Natural killer cell (primary cell): ENCODE data around the gene APOL6. TPM values are rescaled to one million over a fixed set of nuclear protein-coding genes. Genes with fewer than 3 reads are reported as not detected.

Experiments
- ATAC-seq, 3 donors: fragments of 150-1000 bp in 2 of 3; fragments of 200-7000 bp in 1 of 3; cut with Tn5 transposase; 1 replicate in 1 of 3; 2 replicates in 2 of 3; pipeline ENCODE4 v1.10.0; 2021; ENCODE audit warnings: mild to moderate bottlenecking in 2 of 3, moderate library complexity in 2 of 3
- DNase-seq, 2 donors: peaks; one replicate each; pipeline versions ENCODE4 v3.0.0 to v3.0.0-alpha.2; 2013 to 2021; ENCODE audit warnings: mixed read lengths in 1 of 2
- H3K27ac ChIP-seq: one replicate; pipeline ENCODE4 v1.5.1; 2013; ENCODE audit warnings: mild to moderate bottlenecking, low read length
- H3K27me3 ChIP-seq: one replicate; pipeline ENCODE4 v1.6.1; 2013; ENCODE audit warnings: low read length; ENCODE audit not compliant: control insufficient read depth, insufficient read depth
- H3K36me3 ChIP-seq: one replicate; pipeline ENCODE4 v1.6.1; 2013; ENCODE audit warnings: low read length; ENCODE audit not compliant: control insufficient read depth, insufficient read depth
- H3K4me1 ChIP-seq: one replicate; pipeline ENCODE4 v1.6.1; 2013; ENCODE audit warnings: low read length; ENCODE audit not compliant: control insufficient read depth, insufficient read depth
- H3K4me3 ChIP-seq: one replicate; pipeline ENCODE4 v1.5.1; 2013; ENCODE audit warnings: low read length
- H3K9me3 ChIP-seq: one replicate; pipeline ENCODE4 v1.6.1; 2013; ENCODE audit warnings: low read length; ENCODE audit not compliant: control insufficient read depth, insufficient read depth
- H3K27ac Mint-ChIP-seq, 2 donors: one replicate each; pipeline ENCODE4 v1.8.0; 2022; ENCODE audit warnings: mild to moderate bottlenecking in 2 of 2, mixed read lengths in 2 of 2, moderate library complexity in 1 of 2
- H3K27me3 Mint-ChIP-seq, 2 donors: one replicate each; pipeline ENCODE4 v1.8.0; 2022; ENCODE audit warnings: low read depth in 2 of 2, mixed read lengths in 2 of 2
- H3K36me3 Mint-ChIP-seq: one replicate; pipeline ENCODE4 v1.8.0; 2022; ENCODE audit warnings: mixed read lengths
- H3K4me1 Mint-ChIP-seq, 2 donors: one replicate each; pipeline ENCODE4 v1.8.0; 2022; ENCODE audit warnings: mixed read lengths in 2 of 2
- H3K4me3 Mint-ChIP-seq: one replicate; pipeline ENCODE4 v1.8.0; 2022; ENCODE audit warnings: mild to moderate bottlenecking, moderate library complexity, mixed read lengths
- H3K9me3 Mint-ChIP-seq, 2 donors: one replicate each; pipeline ENCODE4 v1.8.0; 2022; ENCODE audit warnings: mixed read lengths in 2 of 2
- CTCF ChIP-seq: fragments of 200-600 bp; IDR thresholded peaks from one replicate; pipeline ENCODE4 v1.8.0; 2022; ENCODE audit warnings: antibody characterized with exemption
- WGBS: methylation state at CpG from one replicate; pipeline ENCODE4 v1.1.7; 2013; ENCODE audit warnings: missing lambda C conversion rate; ENCODE audit not compliant: insufficient coverage; 5-methylcytosine and 5-hydroxymethylcytosine counted together
- intact Hi-C: fragments of 100-400 bp; cut with micrococcal nuclease; formaldehyde crosslinking; loops from one replicate; pipeline ENCODE4 v1.14.2; 2022
- total RNA-seq, 4 donors: library from RNA; stranded (reverse); fragments of 120-200 nt in 1 of 4; gene quantifications; one replicate each; pipeline versions ENCODE4 v1.2.3 to v1.2.4, GENCODE V29; 2013 to 2022

The APOL6 gene
- total RNA-seq, 3 donors from 2014 or later (not counting 1 experiment from before 2014, with no cell fraction given): 116 to 138 (median 122) TPM

DNA sequence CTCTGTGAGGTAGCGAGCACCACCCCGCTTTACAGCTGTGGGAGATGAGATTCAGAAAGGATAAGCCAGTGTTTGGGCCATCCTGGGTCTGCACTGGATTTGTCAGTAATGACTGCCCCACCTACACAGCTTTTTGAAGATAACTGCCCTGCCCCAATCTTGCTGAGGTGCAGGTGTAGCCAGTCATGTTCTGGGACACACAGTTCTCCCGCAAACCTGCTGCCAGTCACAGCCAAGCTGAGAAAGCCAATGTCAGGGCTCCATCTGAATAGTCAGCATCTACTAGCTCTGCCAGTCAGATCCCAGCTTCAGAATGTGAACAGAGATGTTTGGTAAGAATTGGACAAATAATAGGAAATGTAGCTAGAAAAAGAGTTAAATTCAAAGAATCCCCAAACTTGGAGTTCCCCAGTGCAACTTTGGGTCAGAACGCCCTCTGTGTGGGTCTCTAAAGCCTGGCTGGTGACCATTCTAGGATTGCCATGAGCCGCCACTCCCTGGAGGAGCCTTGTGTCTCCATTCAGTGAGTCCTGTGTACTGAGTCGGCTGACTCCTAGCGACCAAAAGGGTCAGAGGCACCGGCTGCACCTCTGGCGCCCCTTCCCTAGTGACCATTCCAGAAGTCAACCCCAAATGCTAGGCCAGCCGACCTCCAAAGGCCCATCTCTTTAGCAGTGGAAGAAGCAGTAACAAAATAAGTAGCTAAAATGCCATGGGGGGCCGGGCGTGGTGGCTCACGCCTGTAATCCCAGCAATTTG lies 28.7 kb upstream of the APOL6 start:
- Histone ChIP-seq H3K9me3 (no peaks in the 10 kb centered on the region), H3K36me3 (no peaks in the 10 kb centered on the region), H3K4me1 (peaks cover 20% of the 10 kb centered on the region), H3K4me3 (no peak overlapping the region), H3K27ac (no peak overlapping the region), H3K27me3 (no peaks in the 10 kb centered on the region)
- WGBS: 89% methylated on average over 13 of the region's 13 CpGs
- peaks cover 13% of the 10 kb centered on the region in 2 donors for H3K4me1 Mint-ChIP-seq
- H3K4me3 Mint-ChIP-seq: no peak overlapping the region
- no peaks in the 10 kb centered on the region for H3K27me3 Mint-ChIP-seq
- intact Hi-C loops: no loop called here
- no peaks in the 10 kb centered on the region for H3K9me3 Mint-ChIP-seq
- no peaks in the 10 kb centered on the region for H3K36me3 Mint-ChIP-seq
- no peak for TF ChIP-seq CTCF
- DNase-seq: no peak
- H3K27ac Mint-ChIP-seq: no peak overlapping the region
- ATAC-seq: no peak

- no peaks in the 10 kb centered on the region for H3K36me3 ChIP-seq
- H3K27me3 ChIP-seq: no peaks in the 10 kb centered on the region
- no peak for DNase-seq
- no peak overlapping the region for H3K4me3 Mint-ChIP-seq
- no peak for TF ChIP-seq CTCF
- H3K9me3 ChIP-seq: no peaks in the 10 kb centered on the region
- H3K27ac ChIP-seq: no peak overlapping the region
- H3K4me1 ChIP-seq: peaks cover 15% of the 10 kb centered on the region
- no peaks in the 10 kb centered on the region for H3K36me3 Mint-ChIP-seq
- intact Hi-C loops: no loop called here
- no peak overlapping the region for H3K4me3 ChIP-seq
- ATAC-seq: no peak
- 89% methylated on average over 15 of the region's 15 CpGs for WGBS
- no peaks in the 10 kb centered on the region for H3K9me3 Mint-ChIP-seq
- H3K4me1 Mint-ChIP-seq: peaks cover 9% of the 10 kb centered on the region in 2 donors
- peaks cover 0 to 3% of the 10 kb centered on the region in 2 donors for H3K27me3 Mint-ChIP-seq
- no peak overlapping the region for H3K27ac Mint-ChIP-seq
These were observed 27.5 kb upstream of the APOL6 start for GRCh38 chr22:35620624-35621251.

GRCh38 chr22:35621451-35621850 lies 26.8 kb upstream of the APOL6 start:
- H3K9me3 ChIP-seq: no peaks in the 10 kb centered on the region
- H3K36me3 ChIP-seq: no peaks in the 10 kb centered on the region
- H3K27ac ChIP-seq: no peak overlapping the region
- Mint-ChIP-seq H3K36me3 (no peaks in the 10 kb centered on the region), H3K4me1 (peaks cover 5 to 6% of the 10 kb centered on the region in 2 donors), H3K27me3 (peaks cover 0 to 6% of the 10 kb centered on the region in 2 donors), H3K9me3 (no peaks in the 10 kb centered on the region), H3K27ac (no peak overlapping the region), H3K4me3 (no peak overlapping the region)
- DNase-seq (no peak), ATAC-seq (no peak)
- no peaks in the 10 kb centered on the region for H3K27me3 ChIP-seq
- no peak for TF ChIP-seq CTCF
- intact Hi-C loops: no loop called here
- H3K4me1 ChIP-seq: peaks cover 10% of the 10 kb centered on the region
- 92% methylated on average over 6 of the region's 6 CpGs for WGBS
- H3K4me3 ChIP-seq: no peak overlapping the region
